Suprapubic skin (tissue), 4 donors: ENCODE results near the gene GJB6. TPM values are rescaled to one million over a fixed set of nuclear protein-coding genes. Genes with fewer than 3 reads are reported as not detected.

Source experiments
- DNase-seq, 2 donors: peaks; one replicate each; pipeline ENCODE4 v3.0.0-alpha.2; 2019; ENCODE audit warnings: low spot score in 2 of 2
- H3K27ac ChIP-seq: fragments of 200-600 bp; sonication (generic); one replicate; pipeline ENCODE4 v1.5.1; 2019
- H3K27me3 ChIP-seq: fragments of 200-600 bp; sonication (generic); one replicate; pipeline ENCODE4 v1.5.1; 2019
- H3K36me3 ChIP-seq: fragments of 200-600 bp; sonication (generic); one replicate; pipeline ENCODE4 v1.5.1; 2019
- H3K4me1 ChIP-seq: fragments of 200-600 bp; sonication (generic); one replicate; pipeline ENCODE4 v1.5.1; 2019
- H3K4me3 ChIP-seq: fragments of 200-600 bp; sonication (generic); one replicate; pipeline ENCODE4 v1.5.1; 2019; ENCODE audit warnings: mild to moderate bottlenecking
- H3K9me3 ChIP-seq: fragments of 200-600 bp; sonication (generic); one replicate; pipeline ENCODE4 v1.5.1; 2019
- EP300 ChIP-seq: sonication (generic); formaldehyde crosslinking; IDR thresholded peaks from one replicate; pipeline ENCODE4 v1.6.1; 2017; ENCODE audit warnings: antibody characterized with exemption
- POLR2A ChIP-seq, 2 donors: fragments of 450-650 bp; IDR thresholded peaks; one replicate each; pipeline ENCODE4 v1.6.1; 2017; ENCODE audit warnings: antibody characterized with exemption in 2 of 2, mild to moderate bottlenecking in 2 of 2, moderate library complexity in 2 of 2
- POLR2AphosphoS5 ChIP-seq, 3 donors: sonication (generic); formaldehyde crosslinking; IDR thresholded peaks; one replicate each; pipeline ENCODE4 v1.6.1; 2017; ENCODE audit warnings: antibody characterized with exemption in 3 of 3
- WGBS: methylation state at CpG from one replicate; pipeline ENCODE4 v1.1.5; 2018; 5-methylcytosine and 5-hydroxymethylcytosine counted together
- total RNA-seq, 4 donors: library from RNA; depleted of rRNA; stranded (reverse); fragments of >200 nt; gene quantifications; one replicate each; pipeline ENCODE4 v1.1.0, GENCODE V29; 2016
- TF ChIP-seq, protein P1 (sequence below), 2 donors: fragments of 200-600 bp in 1 of 2; fragments of 450-650 bp in 1 of 2; sonication (generic) in 1 of 2; IDR thresholded peaks; one replicate each; pipeline ENCODE4 v1.5.1; 2016 to 2019; ENCODE audit warnings: antibody characterized with exemption in 2 of 2, mild to moderate bottlenecking in 1 of 2, moderate library complexity in 1 of 2

Gene GJB6
- total RNA-seq, 4 donors from 2014 or later = 32.4 to 128 (median 68.0) TPM

DNA sequence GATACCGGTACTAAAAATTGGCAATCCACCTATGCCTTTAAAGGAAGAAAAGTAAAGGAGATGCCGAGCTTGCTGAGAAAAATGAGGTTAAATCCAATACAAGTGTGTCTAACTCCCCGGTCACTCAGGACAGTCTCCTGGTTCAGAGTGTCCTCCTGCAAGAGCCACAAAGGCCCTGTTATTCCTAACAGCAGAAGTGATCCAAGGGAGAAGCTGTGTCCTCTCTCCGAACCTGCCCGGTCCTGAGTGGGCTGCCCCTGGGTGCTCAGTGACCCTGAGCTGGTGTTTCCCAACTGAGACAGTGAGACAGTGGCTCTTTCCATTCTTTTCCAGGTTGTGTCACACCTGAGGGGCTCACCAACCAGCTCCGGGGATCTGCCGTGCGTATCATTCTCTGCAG lies 4.8 kb downstream of the GJB6 start:
- no peaks in the 10 kb centered on the region for H3K36me3 ChIP-seq
- no peak for DNase-seq
- H3K4me1 ChIP-seq = peaks cover 12% of the 10 kb centered on the region
- 91% methylated on average over 5 of the region's 8 CpGs for WGBS
- no peak overlapping the region for H3K27ac ChIP-seq
- no peaks in the 10 kb centered on the region for H3K9me3 ChIP-seq
- H3K4me3 ChIP-seq = no peak overlapping the region
- no peak for TF ChIP-seq EP300
- TF ChIP-seq POLR2A (IDR thresholded peaks at IDR 0.05) = no peak
- TF ChIP-seq POLR2AphosphoS5 (IDR thresholded peaks at IDR 0.05) = no peak
- peaks cover 23% of the 10 kb centered on the region for H3K27me3 ChIP-seq

DNA sequence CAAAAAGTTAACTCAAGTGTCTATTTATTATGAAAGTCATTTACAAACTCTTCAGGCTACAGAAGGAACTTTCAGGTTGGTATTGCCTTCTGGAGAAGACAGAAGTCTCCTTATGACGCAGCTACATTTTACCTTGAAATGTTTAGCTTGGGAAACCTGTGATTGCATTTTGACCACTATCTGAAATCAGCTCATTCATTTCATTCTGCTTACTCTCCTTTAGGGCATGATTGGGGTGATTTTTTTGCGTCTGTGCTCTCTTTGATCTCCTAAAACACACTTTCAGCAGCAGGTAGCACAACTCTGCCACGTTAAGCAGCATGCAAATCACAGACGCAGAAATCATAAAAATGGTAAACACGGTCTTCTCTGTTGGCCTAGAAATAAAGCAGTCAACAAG lies 9.6 kb downstream of the GJB6 start:
- 79% methylated on average over 5 of the region's 5 CpGs for WGBS
- H3K27me3 ChIP-seq = no peaks in the 10 kb centered on the region
- TF ChIP-seq, protein P1, sequence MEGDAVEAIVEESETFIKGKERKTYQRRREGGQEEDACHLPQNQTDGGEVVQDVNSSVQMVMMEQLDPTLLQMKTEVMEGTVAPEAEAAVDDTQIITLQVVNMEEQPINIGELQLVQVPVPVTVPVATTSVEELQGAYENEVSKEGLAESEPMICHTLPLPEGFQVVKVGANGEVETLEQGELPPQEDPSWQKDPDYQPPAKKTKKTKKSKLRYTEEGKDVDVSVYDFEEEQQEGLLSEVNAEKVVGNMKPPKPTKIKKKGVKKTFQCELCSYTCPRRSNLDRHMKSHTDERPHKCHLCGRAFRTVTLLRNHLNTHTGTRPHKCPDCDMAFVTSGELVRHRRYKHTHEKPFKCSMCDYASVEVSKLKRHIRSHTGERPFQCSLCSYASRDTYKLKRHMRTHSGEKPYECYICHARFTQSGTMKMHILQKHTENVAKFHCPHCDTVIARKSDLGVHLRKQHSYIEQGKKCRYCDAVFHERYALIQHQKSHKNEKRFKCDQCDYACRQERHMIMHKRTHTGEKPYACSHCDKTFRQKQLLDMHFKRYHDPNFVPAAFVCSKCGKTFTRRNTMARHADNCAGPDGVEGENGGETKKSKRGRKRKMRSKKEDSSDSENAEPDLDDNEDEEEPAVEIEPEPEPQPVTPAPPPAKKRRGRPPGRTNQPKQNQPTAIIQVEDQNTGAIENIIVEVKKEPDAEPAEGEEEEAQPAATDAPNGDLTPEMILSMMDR (IDR thresholded peaks at IDR 0.05) = no peak
- TF ChIP-seq POLR2A (IDR thresholded peaks at IDR 0.05) = no peak
- TF ChIP-seq EP300 = no peak
- TF ChIP-seq POLR2AphosphoS5 (IDR thresholded peaks at IDR 0.05) = no peak
- no peaks in the 10 kb centered on the region for H3K4me1 ChIP-seq
- H3K36me3 ChIP-seq = no peaks in the 10 kb centered on the region
- no peaks in the 10 kb centered on the region for H3K9me3 ChIP-seq
- H3K4me3 ChIP-seq = no peak overlapping the region
- DNase-seq = no peak
- H3K27ac ChIP-seq = no peak overlapping the region

DNA sequence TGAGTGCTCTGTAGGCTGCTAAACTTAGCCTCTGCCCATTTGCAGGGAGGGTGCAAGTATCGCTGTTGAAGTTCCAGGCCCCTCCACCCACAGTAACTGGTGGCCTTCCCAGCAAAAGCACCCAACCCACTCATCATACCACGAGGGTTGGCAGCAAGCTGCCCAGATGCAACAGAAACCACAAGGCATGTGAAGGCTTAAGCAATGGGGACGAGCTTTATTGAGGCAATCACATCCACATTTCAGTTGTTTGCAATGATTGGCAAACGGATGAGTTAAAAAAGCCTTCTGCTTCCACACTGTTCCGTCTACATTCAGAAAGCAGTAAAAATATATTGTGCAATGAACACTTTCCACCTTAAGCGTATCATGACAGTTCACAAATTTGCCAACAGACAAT lies 10.3 kb downstream of the GJB6 start:
- H3K27ac ChIP-seq = no peak overlapping the region
- 56% methylated on average over 6 of the region's 6 CpGs for WGBS
- no peak overlapping the region for H3K4me3 ChIP-seq
- no peaks in the 10 kb centered on the region for H3K36me3 ChIP-seq
- H3K4me1 ChIP-seq = no peaks in the 10 kb centered on the region
- no peaks in the 10 kb centered on the region for H3K9me3 ChIP-seq
- DNase-seq = no peak
- TF ChIP-seq, protein P1 (IDR thresholded peaks at IDR 0.05) = no peak
- no peak for TF ChIP-seq EP300
- no peak for TF ChIP-seq POLR2A (IDR thresholded peaks at IDR 0.05)
- TF ChIP-seq POLR2AphosphoS5 (IDR thresholded peaks at IDR 0.05) = no peak
- H3K27me3 ChIP-seq = no peaks in the 10 kb centered on the region

DNA sequence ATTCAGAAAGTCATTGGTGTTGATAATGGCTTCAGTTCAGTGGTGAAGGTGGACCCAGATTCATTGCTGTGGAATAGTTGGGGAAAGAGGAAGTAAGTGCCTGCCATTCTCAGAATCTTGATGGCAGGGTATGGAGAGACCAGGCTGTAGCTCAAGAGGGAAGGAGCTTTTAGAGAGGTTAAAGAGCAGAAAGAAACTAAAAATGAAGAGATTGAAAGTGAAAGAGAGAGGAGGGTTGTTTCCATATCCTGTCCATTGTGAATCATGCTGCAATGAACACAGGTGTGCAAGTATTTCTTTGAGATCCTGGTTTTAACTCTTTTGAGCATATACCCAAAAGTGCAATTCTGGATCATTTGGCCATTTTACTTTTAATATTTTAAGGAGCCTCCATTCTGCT lies 12.5 kb downstream of the GJB6 start:
- Histone ChIP-seq H3K27me3 (no peaks in the 10 kb centered on the region), H3K9me3 (no peaks in the 10 kb centered on the region), H3K4me1 (no peaks in the 10 kb centered on the region), H3K27ac (no peak overlapping the region), H3K36me3 (no peaks in the 10 kb centered on the region), H3K4me3 (no peak overlapping the region)
- DNase-seq = no peak
- TF ChIP-seq EP300 = no peak
- TF ChIP-seq, protein P1 (IDR thresholded peaks at IDR 0.05) = no peak
- no peak for TF ChIP-seq POLR2A (IDR thresholded peaks at IDR 0.05)
- no peak for TF ChIP-seq POLR2AphosphoS5 (IDR thresholded peaks at IDR 0.05)

DNA sequence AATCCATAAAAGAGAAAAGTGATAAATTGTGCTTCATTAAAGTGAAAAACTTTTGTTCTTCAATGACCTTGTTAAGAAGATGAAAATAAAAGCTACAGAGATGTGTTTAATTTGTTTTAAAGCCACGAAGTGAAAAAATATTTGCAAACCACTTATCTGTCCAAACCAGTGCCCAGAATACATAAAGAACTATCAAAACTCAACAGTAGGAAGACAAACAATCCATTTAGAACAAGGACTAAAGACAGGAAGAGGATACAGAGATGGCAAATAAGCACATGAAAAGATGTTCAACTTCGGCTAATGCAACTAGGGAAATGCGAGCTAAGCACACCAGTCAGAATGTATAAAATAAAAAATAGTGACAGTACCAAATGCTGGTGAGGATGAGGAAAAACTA lies 15.0 kb downstream of the GJB6 start:
- no peak overlapping the region for H3K4me3 ChIP-seq
- H3K36me3 ChIP-seq = no peaks in the 10 kb centered on the region
- 71% methylated on average over 3 of the region's 3 CpGs for WGBS
- no peak for DNase-seq
- H3K4me1 ChIP-seq = no peaks in the 10 kb centered on the region
- no peak overlapping the region for H3K27ac ChIP-seq
- no peak for TF ChIP-seq POLR2AphosphoS5 (IDR thresholded peaks at IDR 0.05)
- no peak for TF ChIP-seq EP300
- no peak for TF ChIP-seq POLR2A (IDR thresholded peaks at IDR 0.05)
- TF ChIP-seq, protein P1 (IDR thresholded peaks at IDR 0.05) = no peak
- no peaks in the 10 kb centered on the region for H3K9me3 ChIP-seq
- H3K27me3 ChIP-seq = no peaks in the 10 kb centered on the region

DNA sequence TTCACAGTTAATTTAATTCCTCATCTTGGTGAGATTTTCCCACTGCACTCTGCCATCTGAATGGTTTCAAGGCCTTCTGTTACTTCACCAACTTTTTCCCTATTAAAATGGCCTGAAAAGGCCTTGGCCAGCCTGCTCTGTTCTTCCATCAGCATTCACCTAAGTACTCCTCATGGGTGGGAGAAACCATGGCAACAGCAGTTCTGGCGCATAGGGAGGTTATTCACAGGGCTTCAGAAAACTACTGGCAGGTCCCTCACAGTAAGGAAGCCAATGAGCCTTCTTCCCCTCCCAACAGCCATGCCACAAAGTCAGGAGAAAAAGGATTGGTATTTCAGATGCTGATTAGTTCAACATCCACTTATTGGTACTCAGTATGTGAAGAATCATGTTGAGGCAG lies 22.2 kb downstream of the GJB6 start:
- H3K27me3 ChIP-seq = peaks cover 9% of the 10 kb centered on the region
- H3K36me3 ChIP-seq = no peaks in the 10 kb centered on the region
- 100% methylated on average over 1 of the region's 1 CpG for WGBS
- no peak overlapping the region for H3K4me3 ChIP-seq
- TF ChIP-seq EP300 (no peak), POLR2A (IDR thresholded peaks at IDR 0.05) (no peak), POLR2AphosphoS5 (IDR thresholded peaks at IDR 0.05) (no peak)
- TF ChIP-seq, protein P1 (IDR thresholded peaks at IDR 0.05) = no peak
- DNase-seq = no peak
- H3K9me3 ChIP-seq = no peaks in the 10 kb centered on the region
- H3K27ac ChIP-seq = no peak overlapping the region
- H3K4me1 ChIP-seq = no peaks in the 10 kb centered on the region
